ENCODE results near the gene COG1.
A peak's percentile ranks its signal among the peaks of the same experiment; 100 is the strongest.

- peak; percentile 62 to 81 (median 81) for TF ChIP-seq POLR2A (IDR thresholded peaks at IDR 0.05)
- peak in 6 of 7 experiments; percentile 20 to 57 (median 49) for TF ChIP-seq CTCF (IDR thresholded peaks at IDR 0.05)
These were observed 39.2 kb downstream of the COG1 start for GRCh38 chr17:73231841-73232586.

Measured in body of pancreas (tissue), 4 donors.